ENCODE data around the gene UTP20. TPM values are rescaled to one million over a fixed set of nuclear protein-coding genes. Genes with fewer than 3 reads are reported as not detected.
"Not testable (repeated sequence)": the region's sequence is repeated elsewhere in the genome, so short reads cannot be mapped to it uniquely, and the experiment has no call there.

Gene UTP20
- total RNA-seq, 4 donors from 2014 or later = 11.2 to 18.8 (median 12.4) TPM

- Histone ChIP-seq H3K4me1 (no peaks in the 10 kb centered on the region), H3K4me3 (no peak overlapping the region), H3K27me3 (no peaks in the 10 kb centered on the region), H3K36me3 (no peaks in the 10 kb centered on the region), H3K9me3 (no peaks in the 10 kb centered on the region), H3K27ac (no peak overlapping the region)
- no peak for TF ChIP-seq EP300 (IDR thresholded peaks at IDR 0.05)
- no peak for TF ChIP-seq POLR2AphosphoS5 (IDR thresholded peaks at IDR 0.05)
- no peak for TF ChIP-seq POLR2A (IDR thresholded peaks at IDR 0.05)
- TF ChIP-seq CTCF (IDR thresholded peaks at IDR 0.05) = no peak
- DNase-seq (ENCODE audit: low spot score in 2 of 2) = no peak
- WGBS = 97% methylated on average over 1 of the region's 1 CpG
Measured at GRCh38 chr12:101415228-101415627, 135.3 kb downstream of the UTP20 start.

GRCh38 chr12:101422066-101422465 is 142.2 kb downstream of the UTP20 start:
- WGBS = 79% methylated on average over 4 of the region's 4 CpGs

GRCh38 chr12:101424620-101425019 is 144.7 kb downstream of the UTP20 start:
- no peak for DNase-seq (ENCODE audit: low spot score in 2 of 2)
- 62% methylated on average over 2 of the region's 2 CpGs for WGBS
- H3K27me3 ChIP-seq = no peaks in the 10 kb centered on the region
- no peaks in the 10 kb centered on the region for H3K36me3 ChIP-seq
- no peaks in the 10 kb centered on the region for H3K9me3 ChIP-seq
- TF ChIP-seq POLR2A (IDR thresholded peaks at IDR 0.05) (no peak), CTCF (IDR thresholded peaks at IDR 0.05) (no peak), EP300 (IDR thresholded peaks at IDR 0.05) (no peak), POLR2AphosphoS5 (IDR thresholded peaks at IDR 0.05) (no peak)
- no peaks in the 10 kb centered on the region for H3K4me1 ChIP-seq
- H3K4me3 ChIP-seq = no peak overlapping the region
- no peak overlapping the region for H3K27ac ChIP-seq

More at GRCh38 chr12:101422066-101422465, 142.2 kb downstream of the UTP20 start:
- H3K27ac ChIP-seq; H3K36me3 ChIP-seq; H3K27me3 ChIP-seq; H3K4me3 ChIP-seq; DNase-seq (ENCODE audit: low spot score in 2 of 2); H3K4me1 ChIP-seq; H3K9me3 ChIP-seq: not testable (repeated sequence)

- TF ChIP-seq CTCF (IDR thresholded peaks at IDR 0.05) = no peak
- TF ChIP-seq EP300 (IDR thresholded peaks at IDR 0.05) = no peak
- no peak for TF ChIP-seq POLR2A (IDR thresholded peaks at IDR 0.05)
- no peak for TF ChIP-seq POLR2AphosphoS5 (IDR thresholded peaks at IDR 0.05)
Measured at GRCh38 chr12:101430456-101430855, 150.6 kb downstream of the UTP20 start.

GRCh38 chr12:101436136-101436535 is 156.2 kb downstream of the UTP20 start:
- TF ChIP-seq CTCF (IDR thresholded peaks at IDR 0.05) (no peak), POLR2AphosphoS5 (IDR thresholded peaks at IDR 0.05) (no peak), EP300 (IDR thresholded peaks at IDR 0.05) (no peak), POLR2A (IDR thresholded peaks at IDR 0.05) (no peak)
- H3K27me3 ChIP-seq = no peaks in the 10 kb centered on the region
- no peak overlapping the region for H3K27ac ChIP-seq
- no peaks in the 10 kb centered on the region for H3K4me1 ChIP-seq
- no peaks in the 10 kb centered on the region for H3K9me3 ChIP-seq
- H3K36me3 ChIP-seq = no peaks in the 10 kb centered on the region
- no peak overlapping the region for H3K4me3 ChIP-seq
- DNase-seq (ENCODE audit: low spot score in 2 of 2) = no peak

More at GRCh38 chr12:101430456-101430855, 150.6 kb downstream of the UTP20 start:
- 56% methylated on average over 2 of the region's 2 CpGs for WGBS
- no peak overlapping the region for H3K27ac ChIP-seq
- H3K9me3 ChIP-seq = no peaks in the 10 kb centered on the region
- no peaks in the 10 kb centered on the region for H3K27me3 ChIP-seq
- DNase-seq (ENCODE audit: low spot score in 2 of 2) = no peak
- no peak overlapping the region for H3K4me3 ChIP-seq
- no peaks in the 10 kb centered on the region for H3K4me1 ChIP-seq
- no peaks in the 10 kb centered on the region for H3K36me3 ChIP-seq

Other genes starting within 250 kb of the UTP20 start
- gene SLC5A8, start 69.9 kb upstream of the UTP20 start, total RNA-seq = 1 to 10 TPM in 1 of 4 donors, under 1 TPM in 2, not detected in 1; 0.38 to 1.3 (median 0.60) TPM
- gene ARL1, start 127.7 kb downstream of the UTP20 start, total RNA-seq = 10 to 100 TPM; 44.1 to 90.6 (median 46.1) TPM
- gene SPIC, start 195.2 kb downstream of the UTP20 start, total RNA-seq = not detected